Kidney (tissue), 14 donors: Measurements from ENCODE around the gene ILKAP. TPM values are rescaled to one million over a fixed set of nuclear protein-coding genes. Genes with fewer than 3 reads are reported as not detected.

Experiments
- DNase-seq, 5 donors: peaks; one replicate each; pipeline ENCODE4 v3.0.0-alpha.2; 2013 to 2020
- FAIRE-seq: peaks from 2 replicates; lab custom pipeline; 2012; peaks lifted over from hg19 to GRCh38; lab: Jason Lieb, UNC
- H3K27ac ChIP-seq, 2 donors: one replicate each; pipeline ENCODE4 v1.7.0; 2013; ENCODE audit warnings: low read depth in 2 of 2, low read length in 2 of 2, inconsistent platforms in 1 of 2
- H3K27me3 ChIP-seq: one replicate; pipeline ENCODE4 v1.7.1; 2013; ENCODE audit warnings: low read length, inconsistent platforms; ENCODE audit not compliant: control insufficient read depth, insufficient read depth
- H3K36me3 ChIP-seq, 3 donors: one replicate each; pipeline versions ENCODE4 v1.7.0 to v1.7.1; 2013; ENCODE audit warnings: low read length in 3 of 3, control low read depth in 1 of 3, inconsistent platforms in 1 of 3; ENCODE audit not compliant: insufficient read depth in 3 of 3, control insufficient read depth in 2 of 3
- H3K4me1 ChIP-seq, 3 donors: one replicate each; pipeline versions ENCODE4 v1.7.0 to v1.7.1; 2013; ENCODE audit warnings: low read length in 3 of 3, inconsistent platforms in 1 of 3, low read depth in 1 of 3; ENCODE audit not compliant: control insufficient read depth in 2 of 3, insufficient read depth in 2 of 3
- H3K4me3 ChIP-seq, 3 donors: one replicate each; pipeline versions ENCODE4 v1.7.0 to v1.8.1; 2013; ENCODE audit warnings: low read length in 3 of 3, control low read depth in 1 of 3, inconsistent platforms in 1 of 3
- H3K9ac ChIP-seq, 3 donors: one replicate each; pipeline versions ENCODE4 v1.7.0 to v1.7.1; 2013; ENCODE audit warnings: low read length in 3 of 3, control low read depth in 1 of 3, inconsistent platforms in 1 of 3
- H3K9me3 ChIP-seq, 3 donors: one replicate each; pipeline versions ENCODE4 v1.7.0 to v1.7.1; 2013; ENCODE audit warnings: low read length in 3 of 3, control low read depth in 1 of 3, inconsistent platforms in 1 of 3; ENCODE audit not compliant: control insufficient read depth in 2 of 3, insufficient read depth in 1 of 3
- CTCF ChIP-seq: IDR thresholded peaks from 3 replicates; pipeline ENCODE4 v1.5.1; 2012; ENCODE audit warnings: mild to moderate bottlenecking, moderate library complexity, borderline replicate concordance; ENCODE audit not compliant: insufficient read depth; ENCODE audit errors: extremely low read depth
- intact Hi-C: fragments of 100-400 bp; cut with DNase I; formaldehyde crosslinking; loops from one replicate; pipeline ENCODE4 v1.11.1; 2022
- polyA plus RNA-seq: library from polyadenylated mRNA; stranded (reverse); fragments of 350-450 nt; fragmentation: Illumina TruSeq; extraction: RNeasy Lipid Tissue Mini Kit (QIAGEN cat#74804); gene quantifications from one replicate; pipeline ENCODE4 v1.2.3, GENCODE V29; 2014; ENCODE audit warnings: low read depth, low replicate concordance; ENCODE audit not compliant: insufficient read depth
- total RNA-seq: library from RNA; stranded (reverse); fragmentation: NEBNext Ultra II Directional; extraction: Animal tissue kit (Norgen Biotek cat#: 25700); gene quantifications from one replicate; pipeline ENCODE4 v1.2.1, GENCODE V29; 2021
- donor health status: control.
- donor health status: control.
- donor health status: control.
- donor health status: control.
- donor health status: control.
- donor health status: DM: yes; HTN: yes; CAD: no.
- donor health status: Normal renal cell carcinoma (clear cell type).

ILKAP gene
- total and polyA plus RNA-seq, 2 donors from 2014 or later, result 38.4 to 47.7 TPM

- H3K27ac ChIP-seq, result no peak overlapping the region
- no peaks in the 10 kb centered on the region for H3K36me3 ChIP-seq
- DNase-seq (peak in 1 of 5 donors; percentile 58), FAIRE-seq (no peak)
- H3K4me1 ChIP-seq, result no peaks in the 10 kb centered on the region
- H3K9me3 ChIP-seq, result no peaks in the 10 kb centered on the region
- no peak overlapping the region for H3K4me3 ChIP-seq
- TF ChIP-seq CTCF, result no peak
- H3K27me3 ChIP-seq, result no peaks in the 10 kb centered on the region
- intact Hi-C loops, result no loop called here
- H3K9ac ChIP-seq, result no peak overlapping the region
Observed at GRCh38 chr2:238225121-238225520, 21.6 kb upstream of the ILKAP start.

- Histone ChIP-seq H3K36me3 (no peaks in the 10 kb centered on the region), H3K4me3 (no peak overlapping the region), H3K9me3 (no peaks in the 10 kb centered on the region), H3K9ac (no peak overlapping the region), H3K27ac (no peak overlapping the region), H3K27me3 (no peaks in the 10 kb centered on the region), H3K4me1 (no peaks in the 10 kb centered on the region)
- intact Hi-C loops, result no loop called here
- DNase-seq, result peak in 4 of 5 donors; percentile 43 to 69 (median 54)
- no peak for TF ChIP-seq CTCF
- FAIRE-seq, result no peak
Observed at GRCh38 chr2:238224356-238225035, 21.0 kb upstream of the ILKAP start.

- Histone ChIP-seq H3K9me3 (no peaks in the 10 kb centered on the region), H3K9ac (no peak overlapping the region), H3K27ac (peak overlapping the region in 1 of 2 donors; percentile 28), H3K36me3 (no peaks in the 10 kb centered on the region), H3K4me1 (no peaks in the 10 kb centered on the region), H3K4me3 (no peak overlapping the region), H3K27me3 (no peaks in the 10 kb centered on the region)
- intact Hi-C loops, result no loop called here
- TF ChIP-seq CTCF, result no peak
- DNase-seq (no peak), FAIRE-seq (no peak)
Observed at GRCh38 chr2:238220892-238221521, 17.5 kb upstream of the ILKAP start.
